ENCODE results near the gene BCL2A1.

GRCh38 chr15:79952329-79952728 is 18.7 kb downstream of the BCL2A1 start:
- TF ChIP-seq CTCF (IDR thresholded peaks at IDR 0.05; ENCODE audit: low read depth, low read length) (no peak), MAX (IDR thresholded peaks at IDR 0.05; ENCODE audit: low read depth, low read length) (no peak), POLR2A (IDR thresholded peaks at IDR 0.05; ENCODE audit: extremely low read depth, insufficient read length) (no peak)

Measured in NB4 (cell line).